Body of pancreas (tissue), 4 donors: ENCODE measurements around the gene HNRNPM. TPM values are rescaled to one million over a fixed set of nuclear protein-coding genes. Genes with fewer than 3 reads are reported as not detected.

Source experiments
- ATAC-seq: fragments of 150-250 bp; one replicate; pipeline ENCODE4 v1.9.1; 2016
- DNase-seq, 4 donors: peaks; one replicate each; pipeline ENCODE4 v3.0.0-alpha.2; 2019
- H3K27ac ChIP-seq, 4 donors: fragments of 200-600 bp; sonication (generic); 1 replicate in 3 of 4; 2 replicates in 1 of 4; pipeline versions ENCODE4 v1.5.1 to v1.6.1; 2016 to 2019; ENCODE audit warnings: mild to moderate bottlenecking in 1 of 4, mixed read lengths in 1 of 4, moderate library complexity in 1 of 4
- H3K27me3 ChIP-seq, 2 donors: fragments of 200-600 bp; sonication (generic); one replicate each; pipeline ENCODE4 v1.6.0; 2016; ENCODE audit warnings: mild to moderate bottlenecking in 1 of 2
- H3K36me3 ChIP-seq, 2 donors: fragments of 200-600 bp; sonication (generic); replicated peaks in 1 of 2; 2 replicates each; pipeline ENCODE4 v1.5.1; 2016; ENCODE audit warnings: low read depth in 2 of 2; ENCODE audit not compliant: insufficient read depth in 1 of 2
- H3K4me1 ChIP-seq: fragments of 200-600 bp; sonication (generic); one replicate; pipeline ENCODE4 v1.6.0; 2016
- H3K4me3 ChIP-seq, 2 donors: fragments of 200-600 bp; sonication (generic); 1 replicate in 1 of 2; 2 replicates in 1 of 2; pipeline ENCODE4 v1.5.1; 2016 to 2019
- H3K9me3 ChIP-seq, 3 donors: fragments of 200-600 bp; sonication (generic); 1 replicate in 2 of 3; 2 replicates in 1 of 3; pipeline ENCODE4 v1.5.1; 2016
- POLR2A ChIP-seq, 3 donors: fragments of 450-650 bp; IDR thresholded peaks; one replicate each; pipeline ENCODE4 v1.6.1; 2016; ENCODE audit warnings: antibody characterized with exemption in 3 of 3, mild to moderate bottlenecking in 2 of 3
- WGBS, 2 donors: methylation state at CpG; one replicate each; pipeline ENCODE4 v1.1.5; 2017; 5-methylcytosine and 5-hydroxymethylcytosine counted together
- intact Hi-C: fragments of 100-400 bp; cut with DNase I; formaldehyde crosslinking; loops from one replicate; pipeline ENCODE4 v1.15.1; 2023
- total RNA-seq, 2 donors: library from RNA; depleted of rRNA; stranded (reverse); fragments of >200 nt; gene quantifications; one replicate each; pipeline ENCODE4 v1.1.0, GENCODE V29; 2016
- TF ChIP-seq, protein P1 (sequence below), 7 experiments: fragments of 450-650 bp in 4 of 7; fragments of 200-600 bp in 3 of 7; sonication (generic) in 3 of 7; IDR thresholded peaks; one replicate each; pipeline ENCODE4 v1.5.1; 2016 to 2019; ENCODE audit warnings: antibody characterized with exemption in 7 of 7

Gene HNRNPM
- total RNA-seq, 2 donors from 2014 or later = 64.9 to 146 TPM

DNA sequence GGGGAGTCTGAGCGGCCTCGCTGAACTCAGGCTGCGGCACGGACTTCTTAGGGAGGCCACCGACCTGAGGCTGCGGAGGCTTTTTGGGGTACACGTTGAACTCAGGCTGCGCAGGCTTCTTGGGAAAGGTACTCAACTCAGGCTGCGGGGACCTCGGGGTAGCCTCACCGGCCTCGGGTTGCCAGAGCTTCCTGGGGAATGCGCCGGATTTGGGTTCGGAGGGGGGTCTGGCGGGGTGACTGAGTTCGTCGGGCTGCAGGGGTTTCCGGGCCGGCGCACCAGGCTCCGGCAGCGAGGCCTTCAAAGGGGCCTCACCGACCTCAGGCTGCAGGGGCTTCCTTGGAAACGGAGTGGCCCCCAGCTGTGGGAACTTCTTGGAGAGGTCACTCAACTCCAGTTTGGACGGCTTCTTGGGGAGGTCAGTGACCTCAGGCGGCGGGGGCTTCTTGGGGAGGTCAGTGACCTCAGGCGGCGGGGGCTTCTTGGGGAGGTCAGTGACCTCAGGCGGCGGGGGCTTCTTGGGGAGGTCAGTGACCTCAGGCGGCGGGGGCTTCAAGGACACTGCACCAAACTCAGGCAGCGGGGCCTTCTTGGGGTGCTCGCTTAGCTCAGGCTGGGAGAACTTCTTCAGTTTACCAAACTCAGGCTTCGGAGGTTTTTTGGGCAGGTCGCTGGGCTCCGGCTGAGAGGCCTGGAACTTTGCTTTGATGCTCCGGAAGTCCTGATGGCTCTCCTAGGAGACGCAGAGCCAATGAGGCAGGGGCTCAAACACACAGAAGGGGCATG, 54.5 kb downstream of the HNRNPM start:
- H3K27me3 ChIP-seq = no peaks in the 10 kb centered on the region
- H3K4me3 ChIP-seq = no peak overlapping the region
- ATAC-seq (no peak), DNase-seq (no peak)
- WGBS, 2 donors = 74 to 84% methylated on average over 8 to 41 of the region's 41 CpGs
- no peaks in the 10 kb centered on the region for H3K9me3 ChIP-seq
- H3K4me1 ChIP-seq = no peaks in the 10 kb centered on the region
- no peaks in the 10 kb centered on the region for H3K36me3 ChIP-seq
- no peak overlapping the region for H3K27ac ChIP-seq
- TF ChIP-seq, protein P1, sequence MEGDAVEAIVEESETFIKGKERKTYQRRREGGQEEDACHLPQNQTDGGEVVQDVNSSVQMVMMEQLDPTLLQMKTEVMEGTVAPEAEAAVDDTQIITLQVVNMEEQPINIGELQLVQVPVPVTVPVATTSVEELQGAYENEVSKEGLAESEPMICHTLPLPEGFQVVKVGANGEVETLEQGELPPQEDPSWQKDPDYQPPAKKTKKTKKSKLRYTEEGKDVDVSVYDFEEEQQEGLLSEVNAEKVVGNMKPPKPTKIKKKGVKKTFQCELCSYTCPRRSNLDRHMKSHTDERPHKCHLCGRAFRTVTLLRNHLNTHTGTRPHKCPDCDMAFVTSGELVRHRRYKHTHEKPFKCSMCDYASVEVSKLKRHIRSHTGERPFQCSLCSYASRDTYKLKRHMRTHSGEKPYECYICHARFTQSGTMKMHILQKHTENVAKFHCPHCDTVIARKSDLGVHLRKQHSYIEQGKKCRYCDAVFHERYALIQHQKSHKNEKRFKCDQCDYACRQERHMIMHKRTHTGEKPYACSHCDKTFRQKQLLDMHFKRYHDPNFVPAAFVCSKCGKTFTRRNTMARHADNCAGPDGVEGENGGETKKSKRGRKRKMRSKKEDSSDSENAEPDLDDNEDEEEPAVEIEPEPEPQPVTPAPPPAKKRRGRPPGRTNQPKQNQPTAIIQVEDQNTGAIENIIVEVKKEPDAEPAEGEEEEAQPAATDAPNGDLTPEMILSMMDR (IDR thresholded peaks at IDR 0.05) = no peak
- TF ChIP-seq POLR2A (IDR thresholded peaks at IDR 0.05) = no peak
- intact Hi-C loops = no loop called here

DNA sequence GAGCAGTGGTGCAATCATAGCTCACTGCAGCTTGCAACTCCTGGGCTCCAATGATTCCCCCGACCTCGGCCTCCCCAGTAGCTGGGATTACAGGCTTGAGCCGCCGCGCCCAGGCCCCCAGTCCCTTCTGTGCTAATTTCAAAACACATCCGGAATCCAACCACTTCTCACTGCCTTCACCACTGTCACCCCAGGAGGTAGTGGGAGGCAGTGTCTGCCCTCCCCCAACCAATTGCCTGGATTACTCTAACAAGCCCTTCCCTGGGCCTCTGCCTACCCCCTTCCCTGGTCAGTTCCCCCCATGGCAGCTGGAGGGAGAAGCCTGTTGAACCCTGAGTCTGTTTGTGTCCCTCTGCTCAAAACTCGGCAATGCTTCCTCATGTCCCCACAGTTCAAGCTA, 55.4 kb downstream of the HNRNPM start:
- H3K4me1 ChIP-seq = no peaks in the 10 kb centered on the region
- H3K27ac ChIP-seq = peak overlapping the region in 1 of 4 donors; percentile 37
- intact Hi-C loops = loop anchor here (10.0 kb wide), 1 partner anchor 95 kb away; no protein-coding TSS in a partner anchor
- DNase-seq = peak in 1 of 4 donors; percentile 44
- no peak overlapping the region for H3K4me3 ChIP-seq
- 61 to 80% methylated on average over 6 to 7 of the region's 7 CpGs for WGBS, 2 donors
- no peaks in the 10 kb centered on the region for H3K27me3 ChIP-seq
- no peak for ATAC-seq
- no peak for TF ChIP-seq POLR2A (IDR thresholded peaks at IDR 0.05)
- TF ChIP-seq, protein P1 (IDR thresholded peaks at IDR 0.05) = no peak
- H3K9me3 ChIP-seq = no peaks in the 10 kb centered on the region
- H3K36me3 ChIP-seq = no peaks in the 10 kb centered on the region

DNA sequence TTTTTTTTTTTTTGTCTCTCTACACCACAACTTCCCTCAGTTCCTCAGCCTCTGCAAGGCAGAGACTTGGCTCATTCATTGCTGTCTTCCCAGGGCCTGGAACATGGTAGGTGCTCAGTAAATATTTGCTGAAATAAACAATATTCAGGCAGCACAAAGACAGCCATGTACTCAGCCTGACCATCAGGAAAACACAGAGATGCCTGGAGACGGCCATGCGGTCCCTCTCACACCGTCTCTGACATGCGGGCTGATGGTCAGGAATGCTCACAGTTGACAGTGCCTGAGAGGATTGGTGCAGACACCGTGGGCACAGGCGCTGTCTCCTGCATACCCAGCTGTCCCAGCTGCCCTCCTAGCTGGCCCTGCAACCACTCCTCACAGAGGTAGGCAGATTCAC, 56.7 kb downstream of the HNRNPM start:
- DNase-seq (no peak), ATAC-seq (no peak)
- WGBS, 2 donors = 71 to 83% methylated on average over 1 to 6 of the region's 6 CpGs
- no peak overlapping the region for H3K4me3 ChIP-seq
- TF ChIP-seq POLR2A (IDR thresholded peaks at IDR 0.05) = no peak
- TF ChIP-seq, protein P1 (IDR thresholded peaks at IDR 0.05) = no peak
- no peaks in the 10 kb centered on the region for H3K27me3 ChIP-seq
- intact Hi-C loops = loop anchor here (10.0 kb wide), 1 partner anchor 97 kb away; no protein-coding TSS in a partner anchor
- H3K9me3 ChIP-seq = no peaks in the 10 kb centered on the region
- H3K27ac ChIP-seq = no peak overlapping the region
- H3K36me3 ChIP-seq = no peaks in the 10 kb centered on the region
- H3K4me1 ChIP-seq = peaks cover 10% of the 10 kb centered on the region

DNA sequence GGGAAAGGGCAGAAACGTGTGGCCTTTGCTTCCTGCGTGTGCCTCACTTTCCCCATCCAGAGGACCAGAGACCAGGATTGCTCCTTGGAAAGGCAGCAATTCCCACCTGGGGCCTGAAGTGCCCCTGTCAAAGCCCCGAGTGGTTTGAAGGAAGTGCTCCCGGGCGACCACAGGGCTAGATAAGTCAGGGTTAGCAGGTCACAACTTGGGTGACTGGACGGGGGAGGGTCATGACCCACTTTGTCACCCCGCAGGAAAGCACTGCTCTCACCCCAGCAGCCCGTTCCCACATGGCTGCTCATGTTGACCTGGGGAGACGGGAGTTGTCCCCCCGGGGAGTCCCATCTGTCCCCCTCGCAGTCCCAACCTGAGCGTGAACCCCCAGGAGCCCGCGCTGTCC, 57.2 kb downstream of the HNRNPM start:
- Histone ChIP-seq H3K36me3 (no peaks in the 10 kb centered on the region), H3K4me1 (peaks cover 13% of the 10 kb centered on the region), H3K27me3 (no peaks in the 10 kb centered on the region), H3K9me3 (no peaks in the 10 kb centered on the region), H3K4me3 (no peak overlapping the region), H3K27ac (no peak overlapping the region)
- no peak for ATAC-seq
- WGBS, 2 donors = 51% methylated on average over 11 of the region's 14 CpGs; no CpG with 5 or more reads in 1 of the 2 donors
- intact Hi-C loops = loop anchor here (10.0 kb wide), 1 partner anchor 97 kb away; no protein-coding TSS in a partner anchor
- DNase-seq = no peak
- TF ChIP-seq, protein P1 (IDR thresholded peaks at IDR 0.05) = no peak
- no peak for TF ChIP-seq POLR2A (IDR thresholded peaks at IDR 0.05)
